Stomach (tissue), 9 donors: ENCODE measurements around the gene ARID4A. TPM values are rescaled to one million over a fixed set of nuclear protein-coding genes. Genes with fewer than 3 reads are reported as not detected.

Experiments used
- DNase-seq, 2 donors: peaks; one replicate each; pipeline versions ENCODE4 v3.0.0 to v3.0.0-alpha.2; 2013 to 2019
- H3K27ac ChIP-seq, 5 donors: fragments of 200-600 bp in 4 of 5; sonication (generic) in 4 of 5; one replicate each; pipeline ENCODE4 v1.5.1; 2013 to 2019; ENCODE audit warnings: mild to moderate bottlenecking in 1 of 5, moderate library complexity in 1 of 5
- H3K27me3 ChIP-seq, 3 donors: fragments of 200-600 bp; sonication (generic); one replicate each; pipeline ENCODE4 v1.5.1; 2017 to 2019; ENCODE audit warnings: mixed run types in 1 of 3
- H3K36me3 ChIP-seq, 4 donors: fragments of 200-600 bp; sonication (generic); 1 replicate in 3 of 4; 2 replicates in 1 of 4; pipeline ENCODE4 v1.5.1; 2016 to 2019
- H3K4me1 ChIP-seq, 4 donors: fragments of 200-600 bp; sonication (generic); one replicate each; pipeline ENCODE4 v1.5.1; 2016 to 2019
- H3K4me3 ChIP-seq, 4 donors: fragments of 200-600 bp; sonication (generic) in 3 of 4; one replicate each; pipeline ENCODE4 v1.5.1; 2016 to 2019; ENCODE audit warnings: mild to moderate bottlenecking in 1 of 4
- H3K9me3 ChIP-seq, 4 donors: fragments of 200-600 bp; sonication (generic); one replicate each; pipeline ENCODE4 v1.5.1; 2016 to 2019
- EP300 ChIP-seq: sonication (generic); formaldehyde crosslinking; IDR thresholded peaks from one replicate; pipeline ENCODE4 v1.6.1; 2017; ENCODE audit warnings: antibody characterized with exemption
- POLR2A ChIP-seq, 4 donors: fragments of 450-650 bp; IDR thresholded peaks; one replicate each; pipeline ENCODE4 v1.6.1; 2016; ENCODE audit warnings: antibody characterized with exemption in 4 of 4, control low read depth in 2 of 4, mild to moderate bottlenecking in 1 of 4, moderate library complexity in 1 of 4
- POLR2AphosphoS5 ChIP-seq, 3 donors: sonication (generic); formaldehyde crosslinking; IDR thresholded peaks; one replicate each; pipeline ENCODE4 v1.6.1; 2016; ENCODE audit warnings: antibody characterized with exemption in 3 of 3
- WGBS, 5 donors: extraction: QIAGEN DNeasy Blood & Tissue Kit in 3 of 5; methylation state at CpG; one replicate each; pipeline versions ENCODE4 v1.1.5 to v1.1.7; 2013 to 2018; 5-methylcytosine and 5-hydroxymethylcytosine counted together
- intact Hi-C: fragments of 100-400 bp; cut with DNase I; formaldehyde crosslinking; loops from one replicate; pipeline ENCODE4 v1.15.1; 2023; ENCODE audit warnings: low total_unique reads
- polyA plus RNA-seq, 3 donors: library from polyadenylated mRNA; stranded (reverse); fragments of 200-250 nt; gene quantifications; one replicate each; pipeline ENCODE4 v1.2.3, GENCODE V29; 2013
- total RNA-seq, 5 donors: library from RNA; depleted of rRNA; stranded (reverse); fragments of >200 nt; gene quantifications; one replicate each; pipeline versions ENCODE4 v1.1.0 to v1.2.3, GENCODE V29; 2014 to 2016
- TF ChIP-seq, protein P1 (sequence below), 7 experiments: fragments of 450-650 bp in 4 of 7; fragments of 200-600 bp in 3 of 7; sonication (generic) in 3 of 7; IDR thresholded peaks; one replicate each; pipeline ENCODE4 v1.5.1; 2016 to 2019; ENCODE audit warnings: antibody characterized with exemption in 7 of 7, control low read depth in 2 of 7, mild to moderate bottlenecking in 1 of 7
- donor health status: healthy with polysubstance abuse.
- donor health status: Bipolar disorder and iron deficiency.
- donor health status: healthy.

The ARID4A gene
- total and polyA plus RNA-seq, 8 donors = 3.5 to 58.8 (median 13.5) TPM

DNA sequence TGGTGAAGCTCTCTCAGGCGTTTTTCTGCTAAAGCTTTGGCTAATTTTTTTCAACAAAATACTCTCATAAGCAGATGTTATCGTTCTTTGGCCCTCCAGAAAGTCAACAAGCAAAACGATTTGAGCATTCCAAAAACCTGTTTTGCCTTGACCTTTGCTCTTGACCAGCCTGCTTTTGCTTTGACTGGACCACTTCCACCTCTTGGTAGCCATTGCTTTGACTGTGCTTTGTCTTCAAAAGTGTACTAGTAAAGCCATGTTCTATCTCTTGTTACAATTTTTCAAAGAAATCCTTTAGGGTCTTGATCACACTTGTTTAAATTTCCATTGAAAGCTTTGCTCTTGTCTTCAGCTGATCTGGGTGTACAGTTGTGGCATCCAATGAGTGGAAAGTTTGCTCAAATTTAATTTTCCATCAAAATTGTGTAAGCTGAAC lies 10.7 kb upstream of the ARID4A start:
- H3K4me1 ChIP-seq = peaks cover 10 to 83% (median 41%) of the 10 kb centered on the region in 4 donors
- H3K27me3 ChIP-seq = no peaks in the 10 kb centered on the region
- no peak for TF ChIP-seq POLR2A (IDR thresholded peaks at IDR 0.05)
- TF ChIP-seq, protein P1, sequence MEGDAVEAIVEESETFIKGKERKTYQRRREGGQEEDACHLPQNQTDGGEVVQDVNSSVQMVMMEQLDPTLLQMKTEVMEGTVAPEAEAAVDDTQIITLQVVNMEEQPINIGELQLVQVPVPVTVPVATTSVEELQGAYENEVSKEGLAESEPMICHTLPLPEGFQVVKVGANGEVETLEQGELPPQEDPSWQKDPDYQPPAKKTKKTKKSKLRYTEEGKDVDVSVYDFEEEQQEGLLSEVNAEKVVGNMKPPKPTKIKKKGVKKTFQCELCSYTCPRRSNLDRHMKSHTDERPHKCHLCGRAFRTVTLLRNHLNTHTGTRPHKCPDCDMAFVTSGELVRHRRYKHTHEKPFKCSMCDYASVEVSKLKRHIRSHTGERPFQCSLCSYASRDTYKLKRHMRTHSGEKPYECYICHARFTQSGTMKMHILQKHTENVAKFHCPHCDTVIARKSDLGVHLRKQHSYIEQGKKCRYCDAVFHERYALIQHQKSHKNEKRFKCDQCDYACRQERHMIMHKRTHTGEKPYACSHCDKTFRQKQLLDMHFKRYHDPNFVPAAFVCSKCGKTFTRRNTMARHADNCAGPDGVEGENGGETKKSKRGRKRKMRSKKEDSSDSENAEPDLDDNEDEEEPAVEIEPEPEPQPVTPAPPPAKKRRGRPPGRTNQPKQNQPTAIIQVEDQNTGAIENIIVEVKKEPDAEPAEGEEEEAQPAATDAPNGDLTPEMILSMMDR (IDR thresholded peaks at IDR 0.05) = no peak
- TF ChIP-seq POLR2AphosphoS5 (IDR thresholded peaks at IDR 0.05) = no peak
- TF ChIP-seq EP300 = no peak
- intact Hi-C loops = no loop called here
- WGBS, 5 donors = 21 to 51% (median 35%) methylated on average over 3 of the region's 3 CpGs
- H3K9me3 ChIP-seq = no peaks in the 10 kb centered on the region
- no peak overlapping the region for H3K27ac ChIP-seq
- DNase-seq = peak in 1 of 2 donors; percentile 9
- no peak overlapping the region for H3K4me3 ChIP-seq
- H3K36me3 ChIP-seq = peaks cover 37 to 98% (median 95%) of the 10 kb centered on the region in 4 donors

DNA sequence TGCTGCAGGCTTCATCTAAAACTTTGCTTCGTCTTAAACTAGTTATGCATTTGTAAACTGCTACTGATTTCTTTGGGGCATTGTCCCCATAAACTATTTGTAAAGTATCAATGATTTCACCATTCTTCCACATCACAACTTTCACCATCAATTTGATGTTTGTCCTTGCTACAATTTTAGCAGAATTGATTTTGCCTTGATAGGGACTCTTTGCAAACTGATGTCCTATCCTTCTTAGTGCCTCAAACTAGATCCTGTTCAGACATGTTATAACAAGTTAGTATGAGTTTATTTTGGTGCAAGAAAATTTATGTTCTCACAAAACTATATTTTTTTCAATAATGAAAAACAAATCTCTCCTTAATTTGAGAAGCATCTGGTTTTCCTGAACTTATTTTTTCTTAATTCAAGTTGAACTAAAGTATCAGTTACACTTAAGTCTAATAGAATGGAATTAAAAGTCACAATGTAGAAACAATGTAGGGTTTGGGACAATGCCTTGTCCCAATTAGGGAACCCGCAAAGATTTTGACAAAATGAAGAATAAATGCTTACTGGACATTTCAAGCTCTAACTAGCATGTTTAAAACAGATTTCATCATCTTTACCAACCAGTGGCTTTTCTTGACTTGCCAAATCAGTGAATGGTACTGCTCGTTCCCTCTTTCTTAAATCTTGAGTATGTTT lies 10.1 kb upstream of the ARID4A start:
- no peak for DNase-seq
- Histone ChIP-seq H3K36me3 (peaks cover 39 to 100% (median 95%) of the 10 kb centered on the region in 4 donors), H3K27me3 (no peaks in the 10 kb centered on the region), H3K27ac (no peak overlapping the region), H3K4me3 (no peak overlapping the region), H3K4me1 (peaks cover 7 to 83% (median 40%) of the 10 kb centered on the region in 4 donors), H3K9me3 (no peaks in the 10 kb centered on the region)
- WGBS, 5 donors = 60 to 91% (median 75%) methylated on average over 3 of the region's 3 CpGs
- intact Hi-C loops = no loop called here
- TF ChIP-seq, protein P1 (IDR thresholded peaks at IDR 0.05) = no peak
- TF ChIP-seq POLR2AphosphoS5 (IDR thresholded peaks at IDR 0.05) (no peak), EP300 (no peak), POLR2A (IDR thresholded peaks at IDR 0.05) (no peak)

DNA sequence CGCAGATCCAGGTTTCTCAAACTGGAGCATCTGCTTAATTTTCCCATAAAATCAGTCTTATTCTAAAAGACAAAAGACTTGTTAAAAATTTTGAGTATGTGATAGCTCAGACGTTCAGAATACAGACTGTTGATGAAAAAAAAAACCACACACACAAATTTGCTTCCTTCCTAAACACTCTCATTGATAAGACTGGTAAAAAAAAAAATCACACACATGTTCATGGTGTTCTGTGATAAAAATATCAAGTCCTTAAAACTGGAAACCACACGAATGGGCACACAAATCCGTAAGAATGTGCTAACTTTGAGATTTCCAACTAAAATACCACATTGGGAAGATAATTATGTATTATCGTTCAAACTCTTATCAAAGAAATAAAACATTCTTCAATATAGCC lies 6.7 kb upstream of the ARID4A start:
- TF ChIP-seq POLR2AphosphoS5 (IDR thresholded peaks at IDR 0.05) = no peak
- TF ChIP-seq EP300 = no peak
- TF ChIP-seq POLR2A (IDR thresholded peaks at IDR 0.05) = no peak
- TF ChIP-seq, protein P1 (IDR thresholded peaks at IDR 0.05) = no peak
- Histone ChIP-seq H3K9me3 (no peaks in the 10 kb centered on the region), H3K27me3 (no peaks in the 10 kb centered on the region), H3K4me1 (peaks cover 13 to 95% (median 53%) of the 10 kb centered on the region in 4 donors), H3K4me3 (no peak overlapping the region), H3K27ac (no peak overlapping the region), H3K36me3 (peaks cover 30 to 89% (median 86%) of the 10 kb centered on the region in 4 donors)
- 63 to 73% (median 69%) methylated on average over 5 of the region's 5 CpGs for WGBS, 5 donors
- intact Hi-C loops = loop anchor here (10.0 kb wide), 1 partner anchor 57 kb away; no protein-coding TSS in a partner anchor
- no peak for DNase-seq

DNA sequence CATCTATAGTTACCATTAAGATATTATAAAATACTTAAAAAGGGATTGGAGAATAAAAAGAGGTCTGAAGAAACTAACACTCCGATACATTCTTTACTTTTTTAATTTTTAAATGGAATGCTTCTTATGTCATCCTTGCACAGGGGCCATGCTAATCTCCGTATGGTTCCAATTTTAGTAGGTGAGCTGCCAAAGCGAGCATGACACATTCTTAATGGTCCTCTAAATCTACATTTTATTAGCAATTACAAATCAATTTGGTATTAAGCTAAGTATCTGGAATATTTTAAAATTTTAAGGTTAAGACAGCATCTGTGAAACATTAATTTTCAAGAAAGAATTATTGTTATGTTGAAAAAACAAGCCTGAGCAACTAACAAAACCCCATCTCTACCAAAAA lies 6.2 kb upstream of the ARID4A start:
- Histone ChIP-seq H3K27ac (no peak overlapping the region), H3K4me1 (peaks cover 13 to 96% (median 56%) of the 10 kb centered on the region in 4 donors), H3K27me3 (no peaks in the 10 kb centered on the region), H3K36me3 (peaks cover 28 to 84% (median 81%) of the 10 kb centered on the region in 4 donors), H3K9me3 (no peaks in the 10 kb centered on the region), H3K4me3 (no peak overlapping the region)
- intact Hi-C loops = loop anchor here (10.0 kb wide), 1 partner anchor 57 kb away; no protein-coding TSS in a partner anchor
- no peak for DNase-seq
- WGBS, 5 donors = 83 to 90% (median 86%) methylated on average over 3 of the region's 3 CpGs
- TF ChIP-seq EP300 = no peak
- TF ChIP-seq POLR2AphosphoS5 (IDR thresholded peaks at IDR 0.05) = no peak
- no peak for TF ChIP-seq POLR2A (IDR thresholded peaks at IDR 0.05)

DNA sequence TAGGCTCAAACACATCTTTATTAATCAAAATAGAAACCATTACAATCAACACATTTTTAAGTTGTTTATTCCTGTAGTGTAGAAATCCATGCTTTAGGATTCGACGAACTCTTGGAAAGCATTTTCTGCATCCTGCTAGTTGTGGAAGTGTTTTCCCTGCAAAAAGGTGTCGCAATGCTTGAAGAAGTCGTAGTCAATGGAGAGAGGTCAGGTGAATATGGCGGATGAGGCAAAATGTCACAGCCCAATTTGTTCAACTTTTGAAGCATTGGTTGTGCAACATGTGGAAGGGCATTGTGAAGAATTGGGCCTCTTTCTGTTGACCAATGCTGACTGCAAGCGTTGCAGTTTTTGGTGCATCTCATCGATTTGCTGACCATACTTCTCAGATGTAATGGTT lies 4.2 kb upstream of the ARID4A start:
- Histone ChIP-seq H3K36me3 (peaks cover 28 to 64% (median 63%) of the 10 kb centered on the region in 4 donors), H3K27me3 (no peaks in the 10 kb centered on the region), H3K4me3 (no peak overlapping the region), H3K9me3 (no peaks in the 10 kb centered on the region), H3K27ac (no peak overlapping the region), H3K4me1 (peaks cover 13 to 77% (median 44%) of the 10 kb centered on the region in 4 donors)
- DNase-seq = no peak
- TF ChIP-seq POLR2AphosphoS5 (IDR thresholded peaks at IDR 0.05) (no peak), POLR2A (IDR thresholded peaks at IDR 0.05) (no peak)
- intact Hi-C loops = loop anchor here (10.0 kb wide), 1 partner anchor 59 kb away; no protein-coding TSS in a partner anchor
- WGBS, 5 donors = 96 to 98% (median 96%) methylated on average over 7 of the region's 7 CpGs
